Neural cell (in vitro differentiated cells): ENCODE measurements around the gene MYO18B. TPM values are rescaled to one million over a fixed set of nuclear protein-coding genes. Genes with fewer than 3 reads are reported as not detected.

ENCODE experiments used
- H2AFZ ChIP-seq: fragments of 200-600, 300-800 bp; sonication (generic), shearing (Covaris generic); 2 replicates; pipeline ENCODE4 v1.6.0; 2014; ENCODE audit warnings: low read depth, mild to moderate bottlenecking, antibody characterized with exemption, low read length, moderate library complexity
- H3F3A ChIP-seq: fragments of 200-600 bp; shearing (Covaris generic); 2 replicates; pipeline ENCODE4 v1.6.1; 2016; ENCODE audit warnings: mild to moderate bottlenecking, moderate library complexity, mixed read lengths, antibody characterized with exemption, low read length; ENCODE audit not compliant: insufficient read depth, poor library complexity, severe bottlenecking
- H3K27ac ChIP-seq: fragments of 200-600, 300-800 bp; sonication (generic), shearing (Covaris generic); 2 replicates; pipeline ENCODE4 v1.5.1; 2014; ENCODE audit warnings: mild to moderate bottlenecking, low read length, moderate library complexity
- H3K27me3 ChIP-seq: fragments of 300-800, 200-600 bp; sonication (generic), shearing (Covaris generic); 2 replicates; pipeline ENCODE4 v1.6.0; 2014; ENCODE audit warnings: mild to moderate bottlenecking, low read depth, low read length, moderate library complexity; ENCODE audit not compliant: insufficient read depth
- H3K36me3 ChIP-seq: fragments of 300-800, 200-600 bp; sonication (generic), shearing (Covaris generic); 2 replicates; pipeline ENCODE4 v1.5.1; 2014; ENCODE audit warnings: mild to moderate bottlenecking, antibody characterized with exemption, low read length, moderate library complexity; ENCODE audit not compliant: insufficient read depth
- H3K4me2 ChIP-seq: fragments of 300-800, 200-600 bp; sonication (generic), shearing (Covaris generic); 2 replicates; pipeline ENCODE4 v1.6.0; 2014; ENCODE audit warnings: mild to moderate bottlenecking, low read length
- H3K4me3 ChIP-seq: fragments of 300-800, 200-600 bp; sonication (generic), shearing (Covaris generic); 2 replicates; pipeline ENCODE4 v1.5.1; 2014; ENCODE audit warnings: mild to moderate bottlenecking, low read length, moderate library complexity
- H3K79me2 ChIP-seq: fragments of 200-600 bp; shearing (Covaris generic); replicated peaks from 2 replicates; pipeline ENCODE4 v1.6.0; 2014; ENCODE audit warnings: mild to moderate bottlenecking, low read length, moderate library complexity; ENCODE audit not compliant: insufficient read depth
- H3K9ac ChIP-seq: fragments of 300-800, 200-600 bp; sonication (generic), shearing (Covaris generic); 2 replicates; pipeline ENCODE4 v1.6.1; 2016; ENCODE audit warnings: mild to moderate bottlenecking, low read length, mixed read lengths
- H3K9me2 ChIP-seq: fragments of 200-600 bp; shearing (Covaris generic); 2 replicates; pipeline ENCODE4 v1.6.1; 2016; ENCODE audit warnings: mild to moderate bottlenecking, low read length, mixed read lengths; ENCODE audit not compliant: insufficient read depth
- H3K9me3 ChIP-seq: fragments of 200-600, 300-800 bp; sonication (generic), shearing (Covaris generic); 2 replicates; pipeline ENCODE4 v1.6.1; 2016; ENCODE audit warnings: mild to moderate bottlenecking, mixed run types, low read length, moderate library complexity, mixed read lengths
- H4K20me1 ChIP-seq: fragments of 200-600 bp; shearing (Covaris generic); 2 replicates; pipeline ENCODE4 v1.6.1; 2016; ENCODE audit warnings: mild to moderate bottlenecking, mixed run types; ENCODE audit not compliant: insufficient read depth
- EP300 ChIP-seq: fragments of 450-650 bp; conservative IDR thresholded peaks from 2 replicates; pipeline ENCODE4 v1.6.1; 2014; ENCODE audit warnings: antibody characterized with exemption, mild to moderate bottlenecking, moderate library complexity; ENCODE audit not compliant: poor library complexity, severe bottlenecking
- EZH2 ChIP-seq: fragments of 200-600, 300-800 bp; shearing (Covaris generic), sonication (generic); IDR thresholded peaks from 2 replicates; pipeline ENCODE4 v1.6.1; 2014; ENCODE audit warnings: antibody characterized with exemption, low read length, borderline replicate concordance, mild to moderate bottlenecking; ENCODE audit not compliant: insufficient read depth, poor library complexity, severe bottlenecking
- MXI1 ChIP-seq: fragments of 450-650 bp; conservative IDR thresholded peaks from 2 replicates; pipeline ENCODE4 v1.6.1; 2014; ENCODE audit warnings: antibody characterized with exemption, mild to moderate bottlenecking; ENCODE audit not compliant: poor library complexity, severe bottlenecking
- POLR2AphosphoS5 ChIP-seq: IDR thresholded peaks from 2 replicates; pipeline ENCODE4 v1.6.1; 2012
- RAD21 ChIP-seq: fragments of 450-650 bp; conservative IDR thresholded peaks from 2 replicates; pipeline ENCODE4 v1.6.1; 2014; ENCODE audit warnings: antibody characterized with exemption, mild to moderate bottlenecking, moderate library complexity
- SMC3 ChIP-seq: fragments of 450-650 bp; conservative IDR thresholded peaks from 2 replicates; pipeline ENCODE4 v1.6.1; 2014; ENCODE audit warnings: antibody characterized with exemption, mild to moderate bottlenecking, moderate library complexity; ENCODE audit not compliant: poor library complexity
- TAF1 ChIP-seq: IDR thresholded peaks from 2 replicates; pipeline ENCODE4 v1.6.1; 2012; ENCODE audit warnings: low read depth
- polyA plus RNA-seq: library from polyadenylated mRNA; depleted of rRNA; stranded (reverse); fragments of >200 nt; gene quantifications from 2 replicates; pipeline ENCODE4 v1.2.3, GENCODE V29; 2014
- TF ChIP-seq, protein P1 (sequence below): IDR thresholded peaks from 2 replicates; pipeline ENCODE4 v1.6.1; 2012; ENCODE audit warnings: borderline replicate concordance
- TF ChIP-seq, protein P2 (sequence below): fragments of 450-650 bp; IDR thresholded peaks from 2 replicates; pipeline ENCODE4 v1.5.1; 2014; ENCODE audit warnings: antibody characterized with exemption, mild to moderate bottlenecking, moderate library complexity; ENCODE audit not compliant: poor library complexity, severe bottlenecking

MYO18B gene
- polyA plus RNA-seq, 1 donor from 2014 or later: 0.71 TPM

DNA sequence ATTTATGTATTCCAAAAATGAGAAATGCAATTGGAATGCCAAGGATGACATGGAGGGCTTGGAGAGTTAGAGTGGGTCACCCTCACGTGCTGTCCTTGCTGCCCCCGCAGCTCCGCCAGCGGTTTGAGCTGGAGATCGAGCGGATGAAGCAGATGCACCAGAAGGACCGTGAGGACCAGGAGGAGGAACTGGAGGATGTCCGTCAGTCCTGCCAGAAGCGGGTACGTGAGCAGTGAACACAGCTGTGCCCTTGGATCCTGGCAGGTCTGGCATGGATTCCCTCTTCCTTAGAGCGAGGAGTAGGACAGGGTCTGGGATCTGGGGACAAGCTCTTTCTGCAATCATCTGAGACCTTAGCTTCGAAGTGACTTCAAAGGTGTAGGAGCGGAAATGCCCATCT lies 166.2 kb downstream of the MYO18B start:
- no peaks in the 10 kb centered on the region for H3K9me2 ChIP-seq
- H3K9ac ChIP-seq: no peak overlapping the region
- no peak overlapping the region for H2AFZ ChIP-seq
- TF ChIP-seq EZH2 (no peak), SMC3 (no peak), EP300 (no peak), TAF1 (no peak), MXI1 (no peak), RAD21 (no peak), POLR2AphosphoS5 (no peak)
- TF ChIP-seq, protein P1, sequence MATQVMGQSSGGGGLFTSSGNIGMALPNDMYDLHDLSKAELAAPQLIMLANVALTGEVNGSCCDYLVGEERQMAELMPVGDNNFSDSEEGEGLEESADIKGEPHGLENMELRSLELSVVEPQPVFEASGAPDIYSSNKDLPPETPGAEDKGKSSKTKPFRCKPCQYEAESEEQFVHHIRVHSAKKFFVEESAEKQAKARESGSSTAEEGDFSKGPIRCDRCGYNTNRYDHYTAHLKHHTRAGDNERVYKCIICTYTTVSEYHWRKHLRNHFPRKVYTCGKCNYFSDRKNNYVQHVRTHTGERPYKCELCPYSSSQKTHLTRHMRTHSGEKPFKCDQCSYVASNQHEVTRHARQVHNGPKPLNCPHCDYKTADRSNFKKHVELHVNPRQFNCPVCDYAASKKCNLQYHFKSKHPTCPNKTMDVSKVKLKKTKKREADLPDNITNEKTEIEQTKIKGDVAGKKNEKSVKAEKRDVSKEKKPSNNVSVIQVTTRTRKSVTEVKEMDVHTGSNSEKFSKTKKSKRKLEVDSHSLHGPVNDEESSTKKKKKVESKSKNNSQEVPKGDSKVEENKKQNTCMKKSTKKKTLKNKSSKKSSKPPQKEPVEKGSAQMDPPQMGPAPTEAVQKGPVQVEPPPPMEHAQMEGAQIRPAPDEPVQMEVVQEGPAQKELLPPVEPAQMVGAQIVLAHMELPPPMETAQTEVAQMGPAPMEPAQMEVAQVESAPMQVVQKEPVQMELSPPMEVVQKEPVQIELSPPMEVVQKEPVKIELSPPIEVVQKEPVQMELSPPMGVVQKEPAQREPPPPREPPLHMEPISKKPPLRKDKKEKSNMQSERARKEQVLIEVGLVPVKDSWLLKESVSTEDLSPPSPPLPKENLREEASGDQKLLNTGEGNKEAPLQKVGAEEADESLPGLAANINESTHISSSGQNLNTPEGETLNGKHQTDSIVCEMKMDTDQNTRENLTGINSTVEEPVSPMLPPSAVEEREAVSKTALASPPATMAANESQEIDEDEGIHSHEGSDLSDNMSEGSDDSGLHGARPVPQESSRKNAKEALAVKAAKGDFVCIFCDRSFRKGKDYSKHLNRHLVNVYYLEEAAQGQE: no peak
- TF ChIP-seq, protein P2, sequence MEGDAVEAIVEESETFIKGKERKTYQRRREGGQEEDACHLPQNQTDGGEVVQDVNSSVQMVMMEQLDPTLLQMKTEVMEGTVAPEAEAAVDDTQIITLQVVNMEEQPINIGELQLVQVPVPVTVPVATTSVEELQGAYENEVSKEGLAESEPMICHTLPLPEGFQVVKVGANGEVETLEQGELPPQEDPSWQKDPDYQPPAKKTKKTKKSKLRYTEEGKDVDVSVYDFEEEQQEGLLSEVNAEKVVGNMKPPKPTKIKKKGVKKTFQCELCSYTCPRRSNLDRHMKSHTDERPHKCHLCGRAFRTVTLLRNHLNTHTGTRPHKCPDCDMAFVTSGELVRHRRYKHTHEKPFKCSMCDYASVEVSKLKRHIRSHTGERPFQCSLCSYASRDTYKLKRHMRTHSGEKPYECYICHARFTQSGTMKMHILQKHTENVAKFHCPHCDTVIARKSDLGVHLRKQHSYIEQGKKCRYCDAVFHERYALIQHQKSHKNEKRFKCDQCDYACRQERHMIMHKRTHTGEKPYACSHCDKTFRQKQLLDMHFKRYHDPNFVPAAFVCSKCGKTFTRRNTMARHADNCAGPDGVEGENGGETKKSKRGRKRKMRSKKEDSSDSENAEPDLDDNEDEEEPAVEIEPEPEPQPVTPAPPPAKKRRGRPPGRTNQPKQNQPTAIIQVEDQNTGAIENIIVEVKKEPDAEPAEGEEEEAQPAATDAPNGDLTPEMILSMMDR: no peak
- no peaks in the 10 kb centered on the region for H3K36me3 ChIP-seq
- H3K4me3 ChIP-seq: no peak overlapping the region
- H3K9me3 ChIP-seq: no peaks in the 10 kb centered on the region
- H3K79me2 ChIP-seq: no peaks in the 10 kb centered on the region
- no peak overlapping the region for H3K27ac ChIP-seq
- no peak overlapping the region for H3K4me2 ChIP-seq
- no peaks in the 10 kb centered on the region for H3F3A ChIP-seq
- no peaks in the 10 kb centered on the region for H3K27me3 ChIP-seq
- no peaks in the 10 kb centered on the region for H4K20me1 ChIP-seq

DNA sequence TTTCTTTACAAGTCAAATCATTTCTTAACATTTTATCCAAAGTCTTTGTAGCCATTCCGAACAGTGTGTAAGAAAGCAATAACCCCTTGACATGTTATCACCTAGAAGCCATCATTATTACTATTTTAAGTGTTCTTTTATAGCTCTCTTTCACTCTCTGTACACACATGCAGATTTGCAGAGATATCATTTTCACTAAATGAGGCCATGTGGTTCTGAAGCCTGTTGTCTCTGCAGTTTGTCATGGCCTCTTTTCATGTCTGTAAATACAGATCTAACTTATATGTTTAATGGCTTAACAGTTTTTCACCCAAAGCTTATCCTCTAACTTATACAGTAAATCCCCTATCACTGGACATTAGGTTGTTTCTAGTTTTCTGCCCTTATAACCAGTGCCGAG lies 166.8 kb downstream of the MYO18B start:
- Histone ChIP-seq H3K9ac (no peak overlapping the region), H3K9me2 (no peaks in the 10 kb centered on the region), H3K36me3 (no peaks in the 10 kb centered on the region), H3K79me2 (no peaks in the 10 kb centered on the region), H4K20me1 (no peaks in the 10 kb centered on the region), H3K4me3 (no peak overlapping the region), H3K9me3 (no peaks in the 10 kb centered on the region), H3K27me3 (no peaks in the 10 kb centered on the region), H3K27ac (no peak overlapping the region), H3F3A (no peaks in the 10 kb centered on the region), H2AFZ (no peak overlapping the region), H3K4me2 (no peak overlapping the region)
- no peak for TF ChIP-seq EZH2
- TF ChIP-seq, protein P1: no peak
- TF ChIP-seq, protein P2: no peak
- no peak for TF ChIP-seq MXI1
- no peak for TF ChIP-seq EP300
- TF ChIP-seq RAD21: no peak
- TF ChIP-seq POLR2AphosphoS5: no peak
